OCI-LY3 (cell line): ENCODE data around the gene LRIT3.

Experiments used
- CTCF ChIP-seq: fragments of 200-600, 300-600 bp; sonication (generic); IDR thresholded peaks from 2 replicates; pipeline ENCODE4 v1.5.1; 2014; ENCODE audit warnings: antibody characterized with exemption, low read length, low read depth
- EZH2phosphoT487 ChIP-seq: fragments of 200-600 bp; shearing (Covaris generic); IDR thresholded peaks from 2 replicates; pipeline ENCODE4 v1.6.1; 2018; ENCODE audit warnings: antibody characterized with exemption, mixed run types, low read depth

GRCh38 chr4:109815151-109816081 lies 32.5 kb upstream of the LRIT3 start, which contains the start of gene GAR1:
- TF ChIP-seq CTCF: no peak
- TF ChIP-seq EZH2phosphoT487: no peak
